ENCODE data around the gene ROBO1.

Gene ROBO1

DNA sequence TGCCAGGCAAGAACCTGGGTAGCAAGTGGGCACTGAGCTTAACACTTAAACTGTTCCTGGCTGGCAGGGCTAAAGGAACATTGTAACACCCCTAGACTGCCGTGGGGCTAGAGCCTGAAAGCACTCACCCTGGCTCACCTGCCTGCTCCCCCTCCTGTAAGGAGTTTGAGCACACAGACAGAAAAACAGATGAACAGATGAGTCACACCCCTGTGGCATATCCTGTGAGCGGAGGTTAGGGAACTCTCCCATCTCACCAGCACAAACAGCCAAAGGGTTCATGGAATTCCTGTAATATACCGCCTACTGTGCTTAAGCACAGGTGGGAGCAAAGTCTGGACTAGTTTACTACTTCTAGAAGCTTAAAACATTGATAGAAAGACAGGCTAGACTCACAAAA, 300.1 kb downstream of the ROBO1 start:
- DNase-seq (ENCODE audit: low read depth in 2 of 2), result no peak

DNA sequence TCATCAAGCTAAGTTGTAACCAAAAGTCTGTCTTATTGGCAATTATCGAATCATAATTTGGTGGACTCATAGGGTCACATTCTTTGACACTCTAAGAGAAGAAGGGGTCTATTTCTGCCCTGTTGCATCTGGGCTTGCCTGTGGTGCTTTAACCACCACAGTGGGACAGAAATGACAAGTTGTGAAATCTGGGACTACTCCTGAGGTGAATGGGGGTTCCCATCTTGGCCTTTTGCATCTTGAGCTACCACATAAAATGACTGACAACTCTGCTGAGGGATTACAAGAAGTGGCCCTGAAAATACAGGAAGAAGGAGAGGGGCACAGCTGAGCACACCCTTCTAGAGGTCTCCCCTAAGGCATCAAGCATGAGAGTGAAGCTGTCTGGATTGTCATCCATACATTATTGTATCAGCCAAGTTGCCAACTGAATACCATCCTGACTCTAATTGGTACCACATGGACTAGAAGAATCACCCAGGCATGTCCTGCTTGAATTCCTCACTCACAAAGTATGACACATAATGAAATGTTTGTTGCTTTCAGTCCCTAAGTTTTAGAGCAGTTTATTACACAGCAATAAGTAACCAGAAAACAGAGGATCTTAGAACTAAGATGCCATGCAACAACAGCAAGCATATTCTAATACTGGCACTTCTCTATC, 306.5 kb downstream of the ROBO1 start:
- DNase-seq (ENCODE audit: low read depth in 2 of 2), result no peak

DNA sequence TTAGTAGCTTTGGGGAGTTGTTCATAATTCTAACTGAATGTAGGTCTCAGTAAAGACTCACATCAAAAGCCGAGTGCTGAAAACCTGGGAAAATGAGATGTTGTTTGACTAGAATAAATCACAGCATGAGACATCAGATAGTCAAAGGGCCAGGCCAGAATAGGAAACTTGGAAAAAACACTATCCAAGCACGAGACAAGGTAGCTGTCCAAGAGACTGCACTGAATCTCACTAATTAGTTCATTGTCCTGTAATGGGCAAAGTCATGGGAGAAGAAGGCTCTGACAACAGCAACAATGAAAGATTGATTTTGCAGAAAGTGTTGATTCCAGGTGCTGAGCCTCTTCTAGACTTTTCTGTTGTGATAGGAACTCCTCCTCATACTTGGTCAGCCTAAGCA, 314.2 kb downstream of the ROBO1 start:
- no peak for DNase-seq (ENCODE audit: low read depth in 2 of 2)

DNA sequence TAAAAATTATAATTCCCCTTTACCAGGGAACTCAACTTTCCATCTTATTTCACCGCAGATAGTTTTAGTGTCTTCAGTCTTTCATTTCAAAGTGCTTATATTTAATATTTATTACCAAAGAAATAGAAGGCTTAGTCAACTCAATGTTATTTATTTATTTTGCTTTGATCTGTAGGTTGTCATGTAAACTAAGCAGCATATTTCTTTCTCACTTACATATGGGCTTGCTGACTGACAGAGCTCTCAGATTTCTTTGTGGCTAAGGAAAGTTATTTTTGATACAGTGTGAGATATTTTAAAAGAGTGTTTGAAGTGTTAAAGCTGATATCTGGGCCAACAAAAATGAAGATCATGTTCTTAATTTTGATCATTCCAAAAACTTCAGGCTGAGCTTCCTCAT, 331.4 kb downstream of the ROBO1 start:
- no peak for DNase-seq (ENCODE audit: low read depth in 2 of 2)

DNA sequence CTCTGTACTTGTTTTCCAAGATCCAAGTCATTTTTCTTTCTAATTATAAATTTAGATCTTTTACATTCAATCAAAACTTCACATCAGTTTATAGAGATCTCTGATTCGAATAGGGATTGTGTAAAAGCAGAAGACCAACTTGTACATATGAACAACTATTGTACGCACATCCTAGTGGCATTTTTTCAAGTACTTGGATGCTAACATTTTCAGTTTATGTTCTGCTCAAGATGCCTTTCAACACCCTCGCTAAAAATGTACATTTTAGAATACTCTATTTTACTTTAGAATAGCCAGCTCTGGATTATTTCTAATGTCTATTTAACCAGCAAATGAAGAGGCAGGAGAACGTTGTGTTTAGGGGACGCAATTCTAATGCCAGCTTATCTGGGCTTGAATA, 340.7 kb downstream of the ROBO1 start:
- no peak for DNase-seq (ENCODE audit: low read depth in 2 of 2)

DNA sequence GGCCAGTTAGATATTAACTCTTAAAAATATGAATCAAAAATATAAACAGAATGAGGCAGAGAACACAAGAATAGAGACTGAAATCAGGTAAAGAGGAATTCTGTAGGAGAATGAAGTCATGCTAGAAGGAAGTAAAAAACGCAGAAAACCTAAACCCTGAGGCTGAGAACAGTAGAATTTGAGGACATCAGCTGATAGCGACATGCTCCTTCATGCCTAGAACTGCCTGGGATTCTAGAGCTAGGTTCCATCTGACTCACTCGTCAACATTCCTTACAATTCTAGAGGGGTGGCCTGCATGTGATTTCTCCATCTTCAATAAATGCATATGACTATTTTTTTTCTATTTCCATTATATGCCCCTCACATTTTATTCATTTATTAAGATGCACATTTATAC, 343.0 kb downstream of the ROBO1 start:
- no peak for DNase-seq (ENCODE audit: low read depth in 2 of 2)

- DNase-seq (ENCODE audit: low read depth in 2 of 2), result no peak
These were observed 344.4 kb downstream of the ROBO1 start for GRCh38 chr3:79423417-79423816.

GRCh38 chr3:79421273-79421672, 346.5 kb downstream of the ROBO1 start:
- DNase-seq (ENCODE audit: low read depth in 2 of 2), result no peak

DNA sequence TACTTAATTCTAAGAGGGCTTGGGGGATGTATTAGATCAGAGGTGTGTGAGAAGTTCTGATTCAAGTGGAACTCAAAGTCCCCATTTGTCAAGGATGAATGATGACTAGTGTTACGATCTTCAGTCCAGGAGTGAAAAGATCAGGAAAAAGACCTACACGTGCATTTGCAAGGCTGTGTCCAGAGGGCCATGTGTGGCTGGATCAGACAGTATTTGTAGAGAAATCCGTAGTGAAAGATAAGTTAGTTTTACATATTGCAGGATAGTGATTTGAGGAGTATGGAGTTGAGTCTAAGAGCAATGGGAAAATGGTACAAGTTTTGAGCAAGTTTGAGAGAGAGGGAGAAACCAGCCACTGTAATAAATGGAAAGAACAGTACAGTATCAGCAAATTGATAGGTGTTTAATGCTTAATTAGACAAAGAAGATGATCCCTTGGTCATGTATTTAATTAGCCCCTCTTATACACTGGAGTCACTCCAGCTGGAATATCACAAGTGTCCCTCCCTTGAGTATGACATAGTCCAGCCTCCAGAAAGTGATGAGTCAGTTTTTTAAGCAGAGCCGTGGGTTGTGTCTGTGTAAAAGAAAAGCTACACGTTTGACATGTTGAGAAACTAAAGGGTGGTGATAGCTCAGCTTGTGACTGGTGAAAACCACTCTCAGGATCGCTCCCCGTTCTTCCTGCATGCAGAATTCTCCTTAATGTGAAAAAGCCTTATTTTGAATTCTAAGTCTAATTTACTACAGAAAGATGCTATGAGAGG, 348.8 kb downstream of the ROBO1 start:
- DNase-seq (ENCODE audit: low read depth in 2 of 2), result no peak

- DNase-seq (ENCODE audit: low read depth in 2 of 2), result no peak
These were observed 352.4 kb downstream of the ROBO1 start for GRCh38 chr3:79415356-79415755.

DNA sequence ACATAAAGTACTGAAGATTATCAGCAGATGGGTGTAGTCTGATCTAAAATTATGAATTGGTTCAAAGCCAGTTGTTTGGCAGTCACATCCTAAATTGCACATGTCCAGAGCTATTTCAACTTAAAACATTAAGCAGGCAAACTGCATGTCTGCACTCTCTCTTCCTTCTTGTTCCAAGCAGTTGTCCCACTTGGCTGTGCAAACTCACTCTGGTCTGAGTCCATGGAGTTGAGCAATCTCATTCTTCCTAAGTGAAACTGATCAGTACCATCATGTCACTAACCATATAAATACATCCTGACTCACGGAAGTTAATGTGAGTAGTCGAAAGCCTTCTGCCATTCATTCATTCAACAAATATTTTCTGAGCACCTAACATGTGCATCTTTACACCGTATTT, 353.0 kb downstream of the ROBO1 start:
- DNase-seq (ENCODE audit: low read depth in 2 of 2), result no peak

DNA sequence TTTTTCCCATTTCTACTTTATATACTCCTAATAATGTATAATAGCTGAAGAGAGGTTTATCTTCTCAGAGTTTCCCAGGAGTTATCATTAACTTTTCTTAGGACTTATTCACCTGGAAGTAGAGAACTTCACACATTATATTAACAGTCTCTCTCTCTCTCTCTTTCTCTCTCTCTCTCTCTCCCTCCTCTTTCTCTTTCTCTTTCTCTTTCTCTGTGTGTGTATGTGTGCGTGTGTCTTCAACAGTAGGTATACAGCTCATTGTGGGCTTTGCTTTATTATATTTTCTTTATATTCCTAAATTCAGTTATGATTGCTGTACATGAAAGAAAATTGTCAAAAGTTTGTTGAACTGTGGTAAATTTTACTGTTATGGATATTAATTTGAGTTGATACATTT, 353.8 kb downstream of the ROBO1 start:
- no peak for DNase-seq (ENCODE audit: low read depth in 2 of 2)

- no peak for DNase-seq (ENCODE audit: low read depth in 2 of 2)
These were observed 355.3 kb downstream of the ROBO1 start for GRCh38 chr3:79412537-79412936.

- no peak for DNase-seq (ENCODE audit: low read depth in 2 of 2)
These were observed 357.2 kb downstream of the ROBO1 start for GRCh38 chr3:79410617-79411016.

- no peak for DNase-seq (ENCODE audit: low read depth in 2 of 2)
These were observed 357.7 kb downstream of the ROBO1 start for GRCh38 chr3:79410136-79410535.

GRCh38 chr3:79406175-79406574, 361.6 kb downstream of the ROBO1 start:
- no peak for DNase-seq (ENCODE audit: low read depth in 2 of 2)

DNA sequence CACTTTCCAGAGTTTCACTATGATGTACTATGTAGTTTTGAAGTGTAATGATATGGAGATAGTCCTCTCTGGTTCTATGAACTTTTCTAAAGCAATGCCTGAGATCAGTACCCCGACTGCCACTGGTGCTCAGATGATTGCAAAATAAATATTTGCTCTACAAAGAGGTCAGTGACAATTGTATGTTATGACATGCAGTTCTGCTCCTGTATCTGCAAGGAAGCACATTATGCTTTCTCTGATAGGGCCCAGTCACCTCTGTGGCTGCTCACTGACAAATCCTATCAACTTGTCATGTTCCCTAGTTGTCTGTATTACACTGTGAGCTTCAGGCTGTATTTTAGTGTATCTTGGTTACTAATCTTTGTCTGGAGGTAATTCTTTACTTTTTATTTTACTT, 362.6 kb downstream of the ROBO1 start:
- no peak for DNase-seq (ENCODE audit: low read depth in 2 of 2)

- DNase-seq (ENCODE audit: low read depth in 2 of 2), result no peak
These were observed 371.2 kb downstream of the ROBO1 start for GRCh38 chr3:79396595-79396994.

DNA sequence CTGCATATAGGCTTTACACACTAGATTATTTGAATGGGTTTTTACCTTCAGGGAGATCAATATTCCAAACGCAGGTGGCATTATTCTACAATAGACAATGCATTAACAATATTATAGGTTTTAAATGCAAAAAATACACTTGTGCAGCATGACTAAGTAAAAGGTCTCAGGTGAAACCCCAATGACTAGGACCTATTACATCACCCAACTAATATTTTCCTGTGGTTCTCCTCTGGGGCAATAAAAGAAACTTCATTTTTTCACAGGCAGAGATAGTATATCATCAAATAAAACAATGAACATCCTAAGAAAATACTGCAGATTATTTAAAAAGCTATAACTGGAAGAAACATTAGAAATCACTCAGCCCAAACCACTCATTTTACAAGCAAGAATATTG, 375.3 kb downstream of the ROBO1 start:
- DNase-seq (ENCODE audit: low read depth in 2 of 2), result no peak

- DNase-seq (ENCODE audit: low read depth in 2 of 2), result no peak
These were observed 377.4 kb downstream of the ROBO1 start for GRCh38 chr3:79390352-79390751.

GRCh38 chr3:79385211-79385610, 382.6 kb downstream of the ROBO1 start:
- no peak for DNase-seq (ENCODE audit: low read depth in 2 of 2)

GRCh38 chr3:79383402-79384012, 384.3 kb downstream of the ROBO1 start:
- DNase-seq (ENCODE audit: low read depth in 2 of 2), result no peak

- DNase-seq (ENCODE audit: low read depth in 2 of 2), result no peak
These were observed 387.2 kb downstream of the ROBO1 start for GRCh38 chr3:79380581-79380980.
